Upper lobe of right lung (tissue), 1 donor: ENCODE data around the gene GSDME. TPM values are rescaled to one million over a fixed set of nuclear protein-coding genes. Genes with fewer than 3 reads are reported as not detected.

Experiments
- ATAC-seq: fragments of 200-7000 bp; cut with Tn5 transposase; one replicate; pipeline ENCODE4 v1.9.1; 2020; ENCODE audit warnings: mild to moderate bottlenecking, moderate library complexity
- DNase-seq: peaks from one replicate; pipeline ENCODE4 v3.0.0-alpha.2; 2020
- H3K27ac ChIP-seq: fragments of 200-600 bp; one replicate; pipeline ENCODE4 v1.8.0; 2022
- H3K27me3 ChIP-seq: fragments of 200-600 bp; one replicate; pipeline ENCODE4 v1.8.0; 2022; ENCODE audit warnings: mild to moderate bottlenecking
- H3K36me3 ChIP-seq: fragments of 200-600 bp; one replicate; pipeline ENCODE4 v1.8.0; 2022
- H3K4me1 ChIP-seq: fragments of 200-600 bp; one replicate; pipeline ENCODE4 v1.8.0; 2022
- H3K4me3 ChIP-seq: fragments of 200-600 bp; one replicate; pipeline ENCODE4 v1.8.0; 2022; ENCODE audit warnings: mild to moderate bottlenecking
- H3K9me3 ChIP-seq: fragments of 200-600 bp; one replicate; pipeline ENCODE4 v1.8.0; 2022
- CTCF ChIP-seq: fragments of 200-600 bp; IDR thresholded peaks from one replicate; pipeline ENCODE4 v1.8.0; 2022; ENCODE audit warnings: antibody characterized with exemption
- intact Hi-C: fragments of 100-400 bp; cut with DNase I; formaldehyde crosslinking; loops from one replicate; pipeline ENCODE4 v1.11.0; 2022
- total RNA-seq: library from RNA; stranded (reverse); fragmentation: NEBNext Ultra II Directional; extraction: Animal tissue kit (Norgen Biotek cat#: 25700); gene quantifications from one replicate; pipeline ENCODE4 v1.2.1, GENCODE V29; 2021
- donor health status: DM: no; HTN: yes; CAD: no; lungs with severe emphysema.

GSDME gene
- total RNA-seq, 1 donor from 2014 or later, result 13.4 TPM

GRCh38 chr7:24690251-24690650 lies 67.0 kb downstream of the GSDME start:
- Histone ChIP-seq H3K4me1 (no peaks in the 10 kb centered on the region), H3K9me3 (no peaks in the 10 kb centered on the region), H3K4me3 (no peak overlapping the region), H3K27me3 (no peaks in the 10 kb centered on the region), H3K27ac (no peak overlapping the region), H3K36me3 (no peaks in the 10 kb centered on the region)
- no peak for TF ChIP-seq CTCF
- DNase-seq (no peak), ATAC-seq (no peak)
- intact Hi-C loops, result no loop called here

- Histone ChIP-seq H3K4me1 (no peaks in the 10 kb centered on the region), H3K27me3 (no peaks in the 10 kb centered on the region), H3K9me3 (no peaks in the 10 kb centered on the region), H3K36me3 (no peaks in the 10 kb centered on the region), H3K4me3 (no peak overlapping the region), H3K27ac (no peak overlapping the region)
- intact Hi-C loops, result no loop called here
- ATAC-seq, result no peak
- no peak for DNase-seq
- no peak for TF ChIP-seq CTCF
These were observed 71.6 kb downstream of the GSDME start for GRCh38 chr7:24685708-24686107.

- H3K4me1 ChIP-seq, result no peaks in the 10 kb centered on the region
- H3K36me3 ChIP-seq, result no peaks in the 10 kb centered on the region
- DNase-seq (no peak), ATAC-seq (no peak)
- H3K9me3 ChIP-seq, result no peaks in the 10 kb centered on the region
- intact Hi-C loops, result no loop called here
- no peaks in the 10 kb centered on the region for H3K27me3 ChIP-seq
- H3K4me3 ChIP-seq, result no peak overlapping the region
- no peak overlapping the region for H3K27ac ChIP-seq
- TF ChIP-seq CTCF, result no peak
These were observed 86.5 kb downstream of the GSDME start for GRCh38 chr7:24670782-24671181.

GRCh38 chr7:24669971-24670591 lies 87.2 kb downstream of the GSDME start:
- ATAC-seq (no peak), DNase-seq (no peak)
- Histone ChIP-seq H3K36me3 (no peaks in the 10 kb centered on the region), H3K9me3 (no peaks in the 10 kb centered on the region), H3K27ac (no peak overlapping the region), H3K4me1 (no peaks in the 10 kb centered on the region), H3K27me3 (no peaks in the 10 kb centered on the region), H3K4me3 (no peak overlapping the region)
- intact Hi-C loops, result no loop called here
- TF ChIP-seq CTCF, result no peak

- intact Hi-C loops, result no loop called here
These were observed 88.2 kb downstream of the GSDME start for GRCh38 chr7:24668927-24669635.

More at GRCh38 chr7:24668927-24669635, 88.2 kb downstream of the GSDME start:
- ATAC-seq (no peak), DNase-seq (no peak)
- no peaks in the 10 kb centered on the region for H3K27me3 ChIP-seq
- no peaks in the 10 kb centered on the region for H3K9me3 ChIP-seq
- no peaks in the 10 kb centered on the region for H3K36me3 ChIP-seq
- no peak overlapping the region for H3K4me3 ChIP-seq
- no peak for TF ChIP-seq CTCF
- H3K4me1 ChIP-seq, result no peaks in the 10 kb centered on the region
- no peak overlapping the region for H3K27ac ChIP-seq
